Tibial nerve (tissue), 4 donors: Measurements from ENCODE around the gene COL9A2. TPM values are rescaled to one million over a fixed set of nuclear protein-coding genes. Genes with fewer than 3 reads are reported as not detected.

Source experiments
- DNase-seq, 2 donors: peaks; one replicate each; pipeline ENCODE4 v3.0.0-alpha.2; 2019; ENCODE audit warnings: low spot score in 2 of 2
- H3K27ac ChIP-seq, 4 donors: fragments of 200-600 bp; sonication (generic) in 3 of 4; one replicate each; pipeline ENCODE4 v1.5.1; 2017 to 2019; ENCODE audit warnings: mild to moderate bottlenecking in 1 of 4
- H3K27me3 ChIP-seq, 2 donors: fragments of 200-600 bp; sonication (generic) in 1 of 2; one replicate each; pipeline versions ENCODE4 v1.5.1 to v1.6.0; 2017 to 2019
- H3K36me3 ChIP-seq, 3 donors: fragments of 200-600 bp; sonication (generic); one replicate each; pipeline ENCODE4 v1.5.1; 2018 to 2019
- H3K4me1 ChIP-seq, 4 donors: fragments of 200-600 bp; sonication (generic) in 3 of 4; one replicate each; pipeline ENCODE4 v1.5.1; 2017 to 2019
- H3K4me3 ChIP-seq, 4 donors: fragments of 200-600 bp; sonication (generic) in 3 of 4; one replicate each; pipeline ENCODE4 v1.5.1; 2017 to 2019; ENCODE audit warnings: mild to moderate bottlenecking in 1 of 4, moderate library complexity in 1 of 4
- H3K9me3 ChIP-seq, 4 donors: fragments of 200-600 bp; sonication (generic) in 3 of 4; one replicate each; pipeline ENCODE4 v1.5.1; 2017 to 2019
- EP300 ChIP-seq, 2 donors: sonication (generic); formaldehyde crosslinking; IDR thresholded peaks; one replicate each; pipeline ENCODE4 v1.6.1; 2017; ENCODE audit warnings: antibody characterized with exemption in 2 of 2, mild to moderate bottlenecking in 1 of 2
- POLR2A ChIP-seq, 2 donors: fragments of 450-650 bp; IDR thresholded peaks; one replicate each; pipeline ENCODE4 v1.6.1; 2017; ENCODE audit warnings: antibody characterized with exemption in 2 of 2, mild to moderate bottlenecking in 2 of 2, moderate library complexity in 2 of 2
- WGBS, 2 donors: methylation state at CpG; one replicate each; pipeline ENCODE4 v1.1.5; 2018; 5-methylcytosine and 5-hydroxymethylcytosine counted together
- total RNA-seq, 4 donors: library from RNA; depleted of rRNA; stranded (reverse); fragments of >200 nt; gene quantifications; one replicate each; pipeline ENCODE4 v1.1.0, GENCODE V29; 2016
- TF ChIP-seq, protein P1 (sequence below), 5 experiments: fragments of 200-600 bp in 3 of 5; fragments of 450-650 bp in 2 of 5; sonication (generic) in 3 of 5; IDR thresholded peaks; one replicate each; pipeline ENCODE4 v1.5.1; 2016 to 2019; ENCODE audit warnings: antibody characterized with exemption in 5 of 5, mild to moderate bottlenecking in 3 of 5, moderate library complexity in 2 of 5

COL9A2 gene
- total RNA-seq, 4 donors from 2014 or later: 3.3 to 8.8 (median 7.0) TPM

DNA sequence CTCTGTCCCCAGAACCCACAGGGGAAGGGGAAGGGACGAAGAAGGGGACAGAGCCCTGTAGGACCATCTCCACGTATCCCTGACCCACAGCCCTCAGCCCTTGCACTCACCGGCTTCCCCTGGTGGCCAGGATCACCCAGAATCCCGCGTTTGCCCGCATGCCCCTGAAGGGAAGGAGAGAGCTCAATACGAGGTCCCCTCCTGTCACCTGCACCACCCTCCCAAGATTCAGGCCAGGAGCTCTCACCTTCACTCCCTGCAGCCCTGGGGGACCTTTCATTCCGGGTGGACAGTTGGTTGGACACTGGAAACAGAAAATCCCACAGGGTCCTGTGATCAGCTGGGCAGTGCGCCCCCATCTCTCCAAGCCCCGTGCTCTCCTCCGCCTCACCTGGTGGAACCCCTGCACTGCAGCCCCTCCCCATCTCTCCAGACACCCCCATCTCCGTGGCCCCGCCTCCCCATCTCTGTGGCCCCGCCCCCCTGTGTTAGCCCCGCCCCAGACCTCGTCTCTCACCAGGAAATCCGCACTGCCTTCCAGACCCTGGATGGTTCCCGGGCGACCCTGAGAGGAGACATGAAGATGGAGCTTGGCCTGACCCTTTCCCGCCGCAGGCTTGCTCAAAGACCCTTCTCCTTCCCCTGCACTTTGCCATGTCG lies 6.0 kb downstream of the COL9A2 start:
- Histone ChIP-seq H3K36me3 (no peaks in the 10 kb centered on the region), H3K27me3 (peaks cover 0 to 6% of the 10 kb centered on the region in 2 donors), H3K9me3 (no peaks in the 10 kb centered on the region), H3K27ac (no peak overlapping the region), H3K4me3 (no peak overlapping the region), H3K4me1 (peaks cover 0 to 20% (median 11%) of the 10 kb centered on the region in 4 donors)
- WGBS, 2 donors: 78 to 80% methylated on average over 21 to 22 of the region's 22 CpGs
- no peak for DNase-seq
- TF ChIP-seq EP300 (IDR thresholded peaks at IDR 0.05) (no peak), POLR2A (IDR thresholded peaks at IDR 0.05) (no peak)
- TF ChIP-seq, protein P1, sequence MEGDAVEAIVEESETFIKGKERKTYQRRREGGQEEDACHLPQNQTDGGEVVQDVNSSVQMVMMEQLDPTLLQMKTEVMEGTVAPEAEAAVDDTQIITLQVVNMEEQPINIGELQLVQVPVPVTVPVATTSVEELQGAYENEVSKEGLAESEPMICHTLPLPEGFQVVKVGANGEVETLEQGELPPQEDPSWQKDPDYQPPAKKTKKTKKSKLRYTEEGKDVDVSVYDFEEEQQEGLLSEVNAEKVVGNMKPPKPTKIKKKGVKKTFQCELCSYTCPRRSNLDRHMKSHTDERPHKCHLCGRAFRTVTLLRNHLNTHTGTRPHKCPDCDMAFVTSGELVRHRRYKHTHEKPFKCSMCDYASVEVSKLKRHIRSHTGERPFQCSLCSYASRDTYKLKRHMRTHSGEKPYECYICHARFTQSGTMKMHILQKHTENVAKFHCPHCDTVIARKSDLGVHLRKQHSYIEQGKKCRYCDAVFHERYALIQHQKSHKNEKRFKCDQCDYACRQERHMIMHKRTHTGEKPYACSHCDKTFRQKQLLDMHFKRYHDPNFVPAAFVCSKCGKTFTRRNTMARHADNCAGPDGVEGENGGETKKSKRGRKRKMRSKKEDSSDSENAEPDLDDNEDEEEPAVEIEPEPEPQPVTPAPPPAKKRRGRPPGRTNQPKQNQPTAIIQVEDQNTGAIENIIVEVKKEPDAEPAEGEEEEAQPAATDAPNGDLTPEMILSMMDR (IDR thresholded peaks at IDR 0.05): no peak

DNA sequence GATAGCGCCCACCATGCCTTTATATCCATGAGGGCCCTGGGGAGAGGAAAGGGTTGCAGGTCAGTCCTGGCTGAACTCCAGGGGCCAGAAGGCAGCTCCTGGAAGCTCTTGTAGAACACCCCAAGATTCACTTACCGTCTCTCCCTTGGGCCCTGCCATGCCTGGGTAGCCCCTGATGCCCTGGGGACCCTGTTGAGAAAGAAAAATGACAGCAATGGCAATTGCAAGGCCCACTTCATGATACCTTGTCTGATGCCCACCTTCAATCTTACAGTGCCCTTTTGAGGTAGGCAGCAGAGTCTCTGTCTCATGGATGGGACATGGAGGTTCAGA lies 7.0 kb downstream of the COL9A2 start:
- Histone ChIP-seq H3K27me3 (no peaks in the 10 kb centered on the region), H3K4me3 (no peak overlapping the region), H3K9me3 (no peaks in the 10 kb centered on the region), H3K27ac (no peak overlapping the region), H3K36me3 (no peaks in the 10 kb centered on the region), H3K4me1 (peaks cover 0 to 11% (median 3%) of the 10 kb centered on the region in 4 donors)
- WGBS, 2 donors: 88 to 94% methylated on average over 2 of the region's 2 CpGs
- DNase-seq: no peak
- TF ChIP-seq EP300 (IDR thresholded peaks at IDR 0.05): no peak

DNA sequence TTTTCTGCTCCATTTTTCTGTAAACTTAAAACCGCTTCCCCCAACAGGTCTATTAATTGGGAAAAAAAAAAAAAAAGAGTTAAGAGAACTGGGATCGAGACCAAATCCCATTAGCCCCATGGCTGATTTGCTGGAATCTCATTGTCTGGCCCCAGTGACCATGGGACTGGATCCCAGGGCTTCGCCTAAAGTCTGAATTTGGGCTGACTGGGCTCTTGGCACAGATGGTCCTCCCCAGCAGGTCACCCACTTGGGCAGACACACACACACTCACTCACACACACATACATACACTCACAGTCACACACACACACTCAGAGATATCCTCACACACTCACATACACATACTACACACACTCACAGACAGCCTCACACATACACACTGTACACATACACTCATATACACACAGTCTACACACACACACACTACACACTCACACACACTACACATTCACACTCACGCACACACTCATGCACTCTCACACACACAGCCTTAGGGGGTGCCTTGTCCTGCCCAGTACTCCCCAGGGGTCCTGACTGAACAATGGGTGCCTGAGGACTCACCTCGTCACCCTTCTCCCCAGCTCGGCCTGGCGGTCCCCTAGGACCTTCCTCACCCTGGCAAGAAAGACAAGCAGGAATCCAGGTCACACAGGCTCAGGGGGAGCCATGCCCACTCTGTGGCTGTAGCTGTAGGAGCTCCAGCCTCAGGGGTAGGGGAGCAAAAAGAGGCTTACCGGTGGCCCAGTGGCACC lies 7.5 kb downstream of the COL9A2 start:
- no peak overlapping the region for H3K4me3 ChIP-seq
- TF ChIP-seq EP300 (IDR thresholded peaks at IDR 0.05) (no peak), POLR2A (IDR thresholded peaks at IDR 0.05) (no peak)
- TF ChIP-seq, protein P1 (IDR thresholded peaks at IDR 0.05): no peak
- no peak for DNase-seq
- H3K9me3 ChIP-seq: no peaks in the 10 kb centered on the region
- H3K27me3 ChIP-seq: no peaks in the 10 kb centered on the region
- H3K27ac ChIP-seq: no peak overlapping the region
- H3K36me3 ChIP-seq: no peaks in the 10 kb centered on the region
- WGBS, 2 donors: 65 to 79% methylated on average over 8 of the region's 8 CpGs
- H3K4me1 ChIP-seq: peaks cover 0 to 6% (median under 1%) of the 10 kb centered on the region in 4 donors

DNA sequence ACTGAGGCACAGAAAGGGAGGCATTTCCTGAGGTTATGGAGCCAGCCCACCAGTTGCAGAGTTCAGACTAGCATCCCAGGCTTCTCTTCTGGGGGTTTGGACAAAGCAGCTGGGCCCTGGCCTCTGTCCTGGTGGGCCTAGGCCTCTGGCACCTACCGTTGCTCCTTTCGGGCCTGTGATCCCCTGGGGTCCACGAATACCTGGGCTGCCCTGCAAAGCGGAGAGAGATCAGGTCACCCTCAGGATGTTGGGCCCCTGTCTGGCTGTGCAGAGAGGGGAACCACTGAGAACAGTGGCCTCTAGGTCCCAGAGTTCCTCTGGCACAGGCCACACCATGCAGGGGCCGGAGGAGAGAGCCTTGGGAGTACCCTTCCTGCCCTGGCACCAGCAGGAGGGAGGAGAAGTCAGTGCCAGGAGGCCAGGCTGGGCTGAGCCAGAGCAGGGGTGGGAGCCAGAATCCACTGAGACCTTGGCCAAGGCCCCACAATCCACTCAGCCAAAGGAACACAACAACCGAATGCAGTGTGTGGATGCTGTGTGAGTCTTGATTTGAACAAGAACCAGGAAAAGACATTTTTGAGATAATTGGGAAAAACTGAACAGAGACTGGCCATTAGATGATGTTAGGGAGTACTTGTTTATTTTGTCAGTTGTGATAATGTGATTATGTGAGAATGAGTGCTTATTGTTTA lies 8.9 kb downstream of the COL9A2 start:
- DNase-seq: no peak
- Histone ChIP-seq H3K4me1 (peaks cover 0 to 6% (median 0%) of the 10 kb centered on the region in 4 donors), H3K27me3 (no peaks in the 10 kb centered on the region), H3K27ac (peak overlapping the region in 1 of 4 donors; percentile 20), H3K4me3 (no peak overlapping the region), H3K36me3 (no peaks in the 10 kb centered on the region), H3K9me3 (no peaks in the 10 kb centered on the region)
- 57 to 58% methylated on average over 5 to 6 of the region's 6 CpGs for WGBS, 2 donors
- TF ChIP-seq POLR2A (IDR thresholded peaks at IDR 0.05) (no peak), EP300 (IDR thresholded peaks at IDR 0.05) (no peak)
- TF ChIP-seq, protein P1 (IDR thresholded peaks at IDR 0.05): no peak

DNA sequence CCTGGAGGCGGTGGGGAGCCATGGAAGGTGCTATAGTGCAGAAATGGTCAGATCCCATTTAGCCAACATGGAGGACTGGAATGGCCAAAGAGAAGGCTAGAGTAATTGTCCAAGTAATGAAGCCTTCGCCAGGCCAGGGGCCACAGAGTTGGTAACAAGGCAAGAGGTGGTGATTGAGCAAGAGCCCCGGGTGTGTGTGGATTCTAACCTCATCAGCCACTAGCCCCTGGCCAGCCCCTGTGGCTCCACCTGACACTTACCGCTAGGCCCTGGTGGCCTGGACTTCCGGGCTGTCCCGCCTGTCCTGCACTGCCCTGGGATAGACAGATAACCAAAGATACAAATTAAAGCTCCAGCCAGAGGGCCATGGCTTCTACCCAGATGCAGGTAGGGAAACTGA lies 9.9 kb downstream of the COL9A2 start:
- H3K4me1 ChIP-seq: no peaks in the 10 kb centered on the region
- no peaks in the 10 kb centered on the region for H3K36me3 ChIP-seq
- WGBS, 2 donors: 94 to 95% methylated on average over 6 of the region's 6 CpGs
- H3K4me3 ChIP-seq: no peak overlapping the region
- no peak overlapping the region for H3K27ac ChIP-seq
- no peaks in the 10 kb centered on the region for H3K9me3 ChIP-seq
- TF ChIP-seq, protein P1 (IDR thresholded peaks at IDR 0.05): no peak
- TF ChIP-seq EP300 (IDR thresholded peaks at IDR 0.05) (no peak), POLR2A (IDR thresholded peaks at IDR 0.05) (no peak)
- no peak for DNase-seq
- H3K27me3 ChIP-seq: no peaks in the 10 kb centered on the region
